ENCODE measurements around the gene LRRC41. TPM values are rescaled to one million over a fixed set of nuclear protein-coding genes. Genes with fewer than 3 reads are reported as not detected.
A peak's percentile ranks its signal among the peaks of the same experiment; 100 is the strongest.
"Not testable (repeated sequence)": the region's sequence is repeated elsewhere in the genome, so short reads cannot be mapped to it uniquely, and the experiment has no call there.

Gene LRRC41
- total RNA-seq, 1 experiment from 2014 or later: 66.3 TPM

DNA sequence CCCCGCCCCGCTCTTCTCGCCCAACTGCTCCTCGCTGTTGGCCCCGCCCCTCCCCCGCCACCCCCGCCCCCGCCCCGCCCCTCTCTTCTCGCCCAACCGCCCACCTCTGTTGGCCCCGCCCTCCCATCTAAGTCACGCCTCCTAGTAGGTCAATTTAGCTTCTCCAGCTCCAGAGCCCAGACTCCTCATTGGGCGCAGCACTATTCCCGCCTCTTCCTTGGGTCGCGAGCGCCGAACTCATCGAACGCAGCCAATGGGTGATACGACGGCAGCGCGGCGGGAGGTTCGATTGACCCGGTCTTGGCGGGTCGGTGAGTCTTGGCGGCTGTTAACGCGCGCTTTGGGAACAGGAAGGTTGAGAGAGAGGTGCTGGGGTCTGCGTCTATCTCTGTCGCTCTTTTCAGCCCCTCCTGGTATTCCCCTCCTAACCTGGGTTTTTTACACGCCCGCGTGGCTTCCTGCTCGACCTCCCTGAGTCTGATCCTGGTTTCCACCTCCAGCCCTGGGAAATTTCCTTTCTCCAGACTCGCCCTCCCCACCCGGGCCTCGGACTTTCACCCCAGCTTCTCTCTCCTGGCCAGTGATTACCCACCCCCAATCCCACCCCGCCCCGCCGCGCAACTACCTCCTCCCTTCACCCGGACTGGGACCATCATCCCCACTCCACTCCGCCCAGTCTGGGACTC, 55.8 kb downstream of the LRRC41 start, which contains the start of gene RAD54L:
RAD54L (plus strand) TSS at position 328 of the 686 bp plus-strand sequence. CDS start 643 bp downstream, outside the sequence.
- peak within 1 kb of the TSS; percentile 86 for H3K4me2 ChIP-seq
- BruUV-seq (replicated peaks): no TSS peak
- DNase-seq: peak; percentile 95 to 99
- CTCF ChIA-PET: interaction anchor here (0.5 to 1.9 kb wide), 10 partner anchors 10 to 944 kb away, joined by 3 to 26 read pairs (median 5); no protein-coding TSS in a partner anchor
- POLR2A ChIA-PET (ENCODE audit: unreplicated experiment): interaction anchor here (0.5 to 1.4 kb wide), 18 partner anchors 13 to 1515 kb away, joined by 3 to 31 read pairs (median 8); partner anchors contain the start of gene GPBP1L1
- peaks cover 21% of the 10 kb centered on the region for H3K4me1 ChIP-seq (replicated peaks; ENCODE audit: insufficient read depth)
- peaks cover 27% of the 10 kb centered on the region for H3K79me2 ChIP-seq (ENCODE audit: low read depth)
- H3K27ac ChIP-seq: peak within 1 kb of the TSS; percentile 60
- H3K4me3 ChIP-seq: peak within 1 kb of the TSS; percentile 72
- H3K9me3 ChIP-seq (ENCODE audit: insufficient read depth, low read depth): no peaks in the 10 kb centered on the region
- H3K9me2 ChIP-seq (ENCODE audit: insufficient read depth): no peaks in the 10 kb centered on the region
- peaks cover 17% of the 10 kb centered on the region; the same call in 1 of the 2 replicates for H3F3A ChIP-seq (ENCODE audit: insufficient read depth, low read depth)
- TF ChIP-seq, protein P1, sequence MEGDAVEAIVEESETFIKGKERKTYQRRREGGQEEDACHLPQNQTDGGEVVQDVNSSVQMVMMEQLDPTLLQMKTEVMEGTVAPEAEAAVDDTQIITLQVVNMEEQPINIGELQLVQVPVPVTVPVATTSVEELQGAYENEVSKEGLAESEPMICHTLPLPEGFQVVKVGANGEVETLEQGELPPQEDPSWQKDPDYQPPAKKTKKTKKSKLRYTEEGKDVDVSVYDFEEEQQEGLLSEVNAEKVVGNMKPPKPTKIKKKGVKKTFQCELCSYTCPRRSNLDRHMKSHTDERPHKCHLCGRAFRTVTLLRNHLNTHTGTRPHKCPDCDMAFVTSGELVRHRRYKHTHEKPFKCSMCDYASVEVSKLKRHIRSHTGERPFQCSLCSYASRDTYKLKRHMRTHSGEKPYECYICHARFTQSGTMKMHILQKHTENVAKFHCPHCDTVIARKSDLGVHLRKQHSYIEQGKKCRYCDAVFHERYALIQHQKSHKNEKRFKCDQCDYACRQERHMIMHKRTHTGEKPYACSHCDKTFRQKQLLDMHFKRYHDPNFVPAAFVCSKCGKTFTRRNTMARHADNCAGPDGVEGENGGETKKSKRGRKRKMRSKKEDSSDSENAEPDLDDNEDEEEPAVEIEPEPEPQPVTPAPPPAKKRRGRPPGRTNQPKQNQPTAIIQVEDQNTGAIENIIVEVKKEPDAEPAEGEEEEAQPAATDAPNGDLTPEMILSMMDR (conservative IDR thresholded peaks at IDR 0.05): no peak
- TF ChIP-seq EZH2 (IDR thresholded peaks at IDR 0.05; ENCODE audit: low read depth): no peak
- intact Hi-C loops (cut with micrococcal nuclease; ENCODE audit: unreplicated experiment): loop anchor here (1.0 to 10.0 kb wide), 4 partner anchors 55 to 563 kb away; partner anchors contain the start of genes GPBP1L1, LRRC41, NSUN4 and TMEM69
- peaks cover 11% of the 10 kb centered on the region for H3K36me3 ChIP-seq (ENCODE audit: low read depth)
- H4K20me1 ChIP-seq (ENCODE audit: insufficient read depth): no peaks in the 10 kb centered on the region
- H3K27me3 ChIP-seq (ENCODE audit: insufficient read depth, low read depth): no peaks in the 10 kb centered on the region
- peak within 1 kb of the TSS; percentile 98 for H2AFZ ChIP-seq

DNA sequence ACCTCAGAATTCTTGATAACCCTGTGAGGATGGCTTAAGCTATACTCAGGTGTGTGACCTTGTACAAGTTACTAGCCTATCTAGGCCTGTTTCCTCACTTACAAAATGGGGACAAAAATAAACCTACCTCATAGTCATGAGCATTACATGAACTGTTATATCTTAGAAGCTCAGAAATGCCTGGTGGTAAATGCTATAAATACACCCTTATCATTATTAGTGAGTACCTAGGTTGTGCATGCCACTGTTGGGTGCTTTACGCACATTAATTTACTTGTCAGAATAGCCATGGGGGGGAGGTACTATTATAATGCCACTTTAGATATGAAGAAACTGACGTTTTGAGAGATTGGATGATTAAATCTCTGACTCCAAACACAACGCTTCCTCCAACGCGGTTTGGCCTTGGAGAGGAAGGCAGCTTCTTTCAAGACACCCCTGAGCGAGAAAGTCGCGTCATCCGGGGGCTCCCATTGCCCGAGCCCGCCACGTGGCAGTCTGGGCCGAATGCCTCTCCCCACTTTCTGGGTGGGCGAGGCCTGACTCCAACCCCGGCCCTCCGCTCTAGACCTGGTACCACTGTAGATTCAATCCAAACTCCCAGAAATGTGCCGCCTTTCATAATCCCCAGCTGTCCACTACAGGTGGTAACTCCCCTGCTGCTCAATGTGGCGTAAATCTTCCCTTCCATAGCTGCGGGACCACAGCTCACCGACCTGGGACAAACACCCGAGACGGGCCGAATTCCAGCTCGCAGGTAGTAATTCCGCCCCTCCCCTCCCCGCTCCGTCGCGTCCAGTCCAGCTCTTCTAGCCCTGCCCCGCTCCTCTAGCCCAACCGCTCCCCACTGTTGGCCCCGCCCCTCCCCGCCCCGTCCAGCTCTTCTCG, 56.6 kb downstream of the LRRC41 start:
- H3K79me2 ChIP-seq (ENCODE audit: low read depth): peaks cover 27% of the 10 kb centered on the region
- no peaks in the 10 kb centered on the region for H3K27me3 ChIP-seq (ENCODE audit: insufficient read depth, low read depth)
- TF ChIP-seq, protein P1 (conservative IDR thresholded peaks at IDR 0.05): no peak
- TF ChIP-seq EZH2 (IDR thresholded peaks at IDR 0.05; ENCODE audit: low read depth): no peak
- BruUV-seq (replicated peaks): TSS peak; percentile 99
- H4K20me1 ChIP-seq (ENCODE audit: insufficient read depth): no peaks in the 10 kb centered on the region
- DNase-seq: peak in 1 of 2 experiments; percentile 82
- no peaks in the 10 kb centered on the region for H3K9me2 ChIP-seq (ENCODE audit: insufficient read depth)
- H3K27ac ChIP-seq: peak overlapping the region; percentile 60
- H3K36me3 ChIP-seq (ENCODE audit: low read depth): peaks cover 11% of the 10 kb centered on the region
- POLR2A ChIA-PET (ENCODE audit: unreplicated experiment): interaction anchor here (0.5 to 1.4 kb wide), 15 partner anchors 13 to 1514 kb away, joined by 3 to 31 read pairs (median 12); partner anchors contain the start of gene GPBP1L1
- H2AFZ ChIP-seq: peak overlapping the region; percentile 98
- H3K9me3 ChIP-seq (ENCODE audit: insufficient read depth, low read depth): no peaks in the 10 kb centered on the region
- peaks cover 21% of the 10 kb centered on the region for H3K4me1 ChIP-seq (replicated peaks; ENCODE audit: insufficient read depth)
- H3K4me3 ChIP-seq: peak overlapping the region; percentile 72
- peak overlapping the region; percentile 85 for H3K4me2 ChIP-seq
- intact Hi-C loops (cut with micrococcal nuclease; ENCODE audit: unreplicated experiment): loop anchor here (1.0 to 10.0 kb wide), 4 partner anchors 56 to 562 kb away; partner anchors contain the start of genes GPBP1L1, LRRC41, NSUN4 and TMEM69
- peaks cover 17% of the 10 kb centered on the region; the same call in 1 of the 2 replicates for H3F3A ChIP-seq (ENCODE audit: insufficient read depth, low read depth)
- CTCF ChIA-PET: interaction anchor here (0.5 to 1.9 kb wide), 11 partner anchors 11 to 943 kb away, joined by 3 to 26 read pairs (median 5); no protein-coding TSS in a partner anchor

DNA sequence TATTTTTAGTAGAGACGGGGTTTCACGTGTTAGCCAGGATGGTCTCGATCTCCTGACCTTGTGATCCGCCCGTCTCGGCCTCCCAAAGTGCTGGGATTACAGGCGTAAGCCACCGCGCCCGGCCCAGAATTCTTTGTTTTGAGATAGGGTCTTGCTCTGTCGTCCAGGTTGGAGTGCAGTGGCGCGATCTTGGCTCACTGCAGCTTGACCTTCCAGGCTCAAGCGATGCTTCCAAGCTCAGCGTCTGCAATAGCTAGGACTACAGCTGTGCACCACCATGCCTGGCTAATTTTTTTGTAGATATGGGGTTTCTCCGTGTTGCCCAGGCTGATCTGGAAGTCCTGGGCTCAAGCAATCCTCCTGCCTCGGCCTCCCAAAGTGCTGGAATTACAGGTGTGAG, 57.3 kb downstream of the LRRC41 start:
- H3K4me2 ChIP-seq: peak overlapping the region; percentile 85
- H3K9me2 ChIP-seq (ENCODE audit: insufficient read depth); H4K20me1 ChIP-seq (ENCODE audit: insufficient read depth); BruUV-seq (replicated peaks); H3K27me3 ChIP-seq (ENCODE audit: insufficient read depth, low read depth); DNase-seq; H3K9me3 ChIP-seq (ENCODE audit: insufficient read depth, low read depth); H3K27ac ChIP-seq: not testable (repeated sequence)
- peaks cover 27% of the 10 kb centered on the region for H3K79me2 ChIP-seq (ENCODE audit: low read depth)
- H3K4me1 ChIP-seq (replicated peaks; ENCODE audit: insufficient read depth): peaks cover 21% of the 10 kb centered on the region
- H3F3A ChIP-seq (ENCODE audit: insufficient read depth, low read depth): peaks cover 16% of the 10 kb centered on the region; the same call in 1 of the 2 replicates
- intact Hi-C loops (cut with micrococcal nuclease; ENCODE audit: unreplicated experiment): loop anchor here (2.0 to 10.0 kb wide), 2 partner anchors 57 to 561 kb away; partner anchors contain the start of genes GPBP1L1, LRRC41, TMEM69 and UQCRH
- CTCF ChIA-PET: interaction anchor here (0.6 to 1.9 kb wide), 2 partner anchors 22 to 158 kb away, joined by 3 to 26 read pairs; no protein-coding TSS in a partner anchor
- H3K36me3 ChIP-seq (ENCODE audit: low read depth): peaks cover 11% of the 10 kb centered on the region
- POLR2A ChIA-PET (ENCODE audit: unreplicated experiment): interaction anchor here (0.6 kb wide), 1 partner anchor 63 kb away, joined by 4 read pairs; no protein-coding TSS in a partner anchor
- 0 out of 2 replicates have a peak overlapping the region, but pooled peaks have one; percentile 98 for H2AFZ ChIP-seq
- peak overlapping the region; percentile 72; the same call in 1 of the 2 replicates for H3K4me3 ChIP-seq
